K562 (cell line): ENCODE measurements around the gene ZMIZ1. TPM values are rescaled to one million over a fixed set of nuclear protein-coding genes. Genes with fewer than 3 reads are reported as not detected.

Experiments used
- ATF7 ChIP-seq: fragments of 450-650 bp; IDR thresholded peaks from 2 replicates; pipeline ENCODE4 v1.7.1; 2014; ENCODE audit warnings: mild to moderate bottlenecking, moderate library complexity
- CCNT2 ChIP-seq: IDR thresholded peaks from 2 replicates; pipeline ENCODE4 v1.6.1; 2011; ENCODE audit warnings: borderline replicate concordance, low read depth, mild to moderate bottlenecking, moderate library complexity, mixed read lengths, low read length; ENCODE audit not compliant: insufficient read length; ENCODE audit errors: extremely low read depth
- DMBX1 ChIP-seq: fragments of 250-450 bp; sonication (Bioruptor Pico); IDR thresholded peaks from 2 replicates; pipeline ENCODE4 v1.8.0; 2022; ENCODE audit warnings: inconsistent platforms, mild to moderate bottlenecking, moderate library complexity, borderline replicate concordance
- EP400 ChIP-seq: fragments of 450-650 bp; IDR thresholded peaks from 2 replicates; pipeline ENCODE4 v1.6.1; 2017; ENCODE audit warnings: antibody characterized with exemption, mild to moderate bottlenecking, moderate library complexity
- FOXK2 ChIP-seq, 2 experiments: fragments of 450-650 bp; IDR thresholded peaks in 1 of 2; conservative IDR thresholded peaks in 1 of 2; 2 replicates each; pipeline ENCODE4 v1.6.1; 2016; ENCODE audit warnings: low read depth in 2 of 2, mild to moderate bottlenecking in 1 of 2
- GABPA ChIP-seq: fragments of 200-800 bp; sonication (Bioruptor generic); conservative IDR thresholded peaks from 2 replicates; pipeline ENCODE4 v1.6.1; 2016; ENCODE audit warnings: low read depth, missing genetic modification characterization, missing compliant biosample characterization
- GATAD2B ChIP-seq: fragments of 450-650 bp; IDR thresholded peaks from 2 replicates; pipeline ENCODE4 v1.6.1; 2017; ENCODE audit warnings: mild to moderate bottlenecking, borderline replicate concordance
- HMG20A ChIP-seq: fragments of 450-650 bp; formaldehyde crosslinking; conservative IDR thresholded peaks from 2 replicates; pipeline ENCODE4 v1.4.0; 2020; ENCODE audit warnings: mild to moderate bottlenecking, mixed read lengths
- LARP7 ChIP-seq: fragments of 450-650 bp; IDR thresholded peaks from 2 replicates; pipeline ENCODE4 v1.6.1; 2016
- NCOA2 ChIP-seq, 2 experiments: fragments of 450-650 bp; IDR thresholded peaks; 2 replicates each; pipeline ENCODE4 v1.6.1; 2018; ENCODE audit warnings: mild to moderate bottlenecking in 2 of 2, moderate library complexity in 1 of 2; ENCODE audit not compliant: partially characterized antibody in 2 of 2
- SMAD1 ChIP-seq: fragments of 150-350 bp; IDR thresholded peaks from 2 replicates; pipeline ENCODE4 v1.6.1; 2014; ENCODE audit warnings: low read length, low read depth; ENCODE audit not compliant: partially characterized antibody
- SP2 ChIP-seq: IDR thresholded peaks from 2 replicates; pipeline ENCODE4 v1.6.1; 2011; ENCODE audit warnings: mild to moderate bottlenecking, low read depth, low read length, moderate library complexity; ENCODE audit not compliant: poor library complexity, severe bottlenecking; ENCODE audit errors: extremely low read depth
- ZBTB1 ChIP-seq: sonication (generic); formaldehyde crosslinking; IDR thresholded peaks from 2 replicates; pipeline ENCODE4 v1.8.1; 2023; ENCODE audit warnings: missing genetic modification reagents, low read depth, mild to moderate bottlenecking, borderline replicate concordance
- ZNF174 ChIP-seq: fragments of 250-450 bp; sonication (Bioruptor Pico); IDR thresholded peaks from 2 replicates; pipeline ENCODE4 v1.4.0; 2020; ENCODE audit warnings: mild to moderate bottlenecking
- ZNF184 ChIP-seq: sonication (generic); formaldehyde crosslinking; IDR thresholded peaks from 2 replicates; pipeline ENCODE4 v1.5.0; 2020; ENCODE audit warnings: missing genetic modification reagents
- ZNF551 ChIP-seq: fragments of 250-450 bp; sonication (Bioruptor Pico); IDR thresholded peaks from 2 replicates; pipeline ENCODE4 v1.5.0; 2021; ENCODE audit warnings: mild to moderate bottlenecking, moderate library complexity
- ZNF695 ChIP-seq: fragments of 450-650 bp; formaldehyde crosslinking; IDR thresholded peaks from 2 replicates; pipeline ENCODE4 v1.4.0; 2020; ENCODE audit warnings: mild to moderate bottlenecking, moderate library complexity
- polyA plus RNA-seq, 8 experiments: library from polyadenylated mRNA; depleted of rRNA in 4 of 8; stranded (reverse) in 5 of 8; unstranded in 3 of 8; fragments of >200 nt; fragmentation: Nextera tagmentation in 2 of 8; fragmentation: Illumina TruSeq in 1 of 8; extraction: Ambion mirVana in 2 of 8; extraction: Trizol in 1 of 8; gene quantifications; 2 replicates each; pipeline versions ENCODE4 v1.2.1 to v1.2.3, GENCODE V29; 2011 to 2014; ENCODE audit warnings: inconsistent platforms in 1 of 8, missing spikeins in 1 of 8
- total RNA-seq, 7 experiments: library from RNA; depleted of rRNA in 6 of 7; stranded (reverse); fragments of >200 nt in 6 of 7; fragmentation: Illumina TruSeq in 2 of 7; extraction: Trizol in 2 of 7; gene quantifications; 2 replicates each; pipeline versions ENCODE4 v1.2.1 to v1.2.3, GENCODE V29; 2011 to 2021; ENCODE audit warnings: low replicate concordance in 1 of 7
- TF ChIP-seq, protein P1 (sequence below): fragments of 250-450 bp; sonication (Bioruptor Pico); IDR thresholded peaks from 2 replicates; pipeline ENCODE4 v1.4.0; 2020; ENCODE audit warnings: mild to moderate bottlenecking
- TF ChIP-seq, protein P2 (sequence below): IDR thresholded peaks from 2 replicates; pipeline ENCODE4 v1.6.1; 2014; ENCODE audit warnings: antibody characterized with exemption
- TF ChIP-seq, protein P3 (sequence below): fragments of 250-450 bp; sonication (Bioruptor Pico); IDR thresholded peaks from 2 replicates; pipeline ENCODE4 v1.5.0; 2022; ENCODE audit warnings: mild to moderate bottlenecking
- TF ChIP-seq, protein P4 (sequence below): sonication (generic); formaldehyde crosslinking; IDR thresholded peaks from 2 replicates; pipeline ENCODE4 v1.8.0; 2023; ENCODE audit warnings: mild to moderate bottlenecking, missing genetic modification reagents

Gene ZMIZ1
- total and polyA plus RNA-seq, 9 of the 15 experiments (the other 6 are each of a cell fraction or from before 2014, with no cell fraction given) = 1.0 to 37.3 (median 4.3) TPM

DNA sequence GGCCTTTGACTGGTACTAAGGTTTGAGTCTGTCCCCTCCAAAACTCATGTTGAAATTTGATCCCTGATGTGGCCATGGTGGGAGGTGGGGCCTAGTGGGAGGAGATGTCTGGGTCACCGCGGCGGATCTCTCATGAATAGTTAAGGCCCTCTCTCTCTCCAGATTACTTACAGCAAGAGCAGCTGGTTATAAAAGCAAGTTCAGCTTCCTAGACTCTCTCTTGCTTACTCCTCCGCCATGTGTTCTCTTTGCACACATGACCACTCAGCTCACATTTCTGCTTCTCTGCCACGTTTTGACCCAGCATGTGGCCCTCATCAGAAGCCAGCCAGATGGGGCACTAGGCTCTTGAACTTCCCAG lies 29.9 kb upstream of the ZMIZ1 start (continued):
- TF ChIP-seq, protein P1, sequence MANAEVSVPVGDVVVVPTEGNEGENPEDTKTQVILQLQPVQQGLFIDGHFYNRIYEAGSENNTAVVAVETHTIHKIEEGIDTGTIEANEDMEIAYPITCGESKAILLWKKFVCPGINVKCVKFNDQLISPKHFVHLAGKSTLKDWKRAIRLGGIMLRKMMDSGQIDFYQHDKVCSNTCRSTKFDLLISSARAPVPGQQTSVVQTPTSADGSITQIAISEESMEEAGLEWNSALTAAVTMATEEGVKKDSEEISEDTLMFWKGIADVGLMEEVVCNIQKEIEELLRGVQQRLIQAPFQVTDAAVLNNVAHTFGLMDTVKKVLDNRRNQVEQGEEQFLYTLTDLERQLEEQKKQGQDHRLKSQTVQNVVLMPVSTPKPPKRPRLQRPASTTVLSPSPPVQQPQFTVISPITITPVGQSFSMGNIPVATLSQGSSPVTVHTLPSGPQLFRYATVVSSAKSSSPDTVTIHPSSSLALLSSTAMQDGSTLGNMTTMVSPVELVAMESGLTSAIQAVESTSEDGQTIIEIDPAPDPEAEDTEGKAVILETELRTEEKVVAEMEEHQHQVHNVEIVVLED (CRISPR knock-in tag) = no peak
- TF ChIP-seq ZNF184 (no peak), ZNF695 (CRISPR knock-in tag) (no peak), NCOA2 (IDR thresholded peaks at IDR 0.05; ENCODE audit: partially characterized antibody in 2 of 2) (no peak), HMG20A (CRISPR knock-in tag) (no peak), SP2 (no peak), DMBX1 (peak; percentile 11; the same call in 1 of the 2 replicates), GATAD2B (no peak), SMAD1 (no peak), LARP7 (no peak), GABPA (tag) (no peak), EP400 (peak; percentile 50; the same call in 1 of the 2 replicates), ATF7 (peak; percentile 14; the same call in 1 of the 2 replicates), CCNT2 (no peak), FOXK2 (conservative IDR thresholded peaks at IDR 0.05 in 1 of 2, IDR thresholded peaks at IDR 0.05 in 1 of 2; ENCODE audit: low read depth in 2 of 2) (no peak; a peak in 1 of 4 replicates), ZBTB1 (CRISPR knock-in tag) (no peak), ZNF551 (CRISPR knock-in tag) (no peak), ZNF174 (CRISPR knock-in tag) (no peak)
- TF ChIP-seq, protein P2, sequence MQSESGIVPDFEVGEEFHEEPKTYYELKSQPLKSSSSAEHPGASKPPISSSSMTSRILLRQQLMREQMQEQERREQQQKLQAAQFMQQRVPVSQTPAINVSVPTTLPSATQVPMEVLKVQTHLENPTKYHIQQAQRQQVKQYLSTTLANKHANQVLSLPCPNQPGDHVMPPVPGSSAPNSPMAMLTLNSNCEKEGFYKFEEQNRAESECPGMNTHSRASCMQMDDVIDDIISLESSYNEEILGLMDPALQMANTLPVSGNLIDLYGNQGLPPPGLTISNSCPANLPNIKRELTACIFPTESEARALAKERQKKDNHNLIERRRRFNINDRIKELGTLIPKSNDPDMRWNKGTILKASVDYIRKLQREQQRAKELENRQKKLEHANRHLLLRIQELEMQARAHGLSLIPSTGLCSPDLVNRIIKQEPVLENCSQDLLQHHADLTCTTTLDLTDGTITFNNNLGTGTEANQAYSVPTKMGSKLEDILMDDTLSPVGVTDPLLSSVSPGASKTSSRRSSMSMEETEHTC = no peak
- TF ChIP-seq, protein P3, sequence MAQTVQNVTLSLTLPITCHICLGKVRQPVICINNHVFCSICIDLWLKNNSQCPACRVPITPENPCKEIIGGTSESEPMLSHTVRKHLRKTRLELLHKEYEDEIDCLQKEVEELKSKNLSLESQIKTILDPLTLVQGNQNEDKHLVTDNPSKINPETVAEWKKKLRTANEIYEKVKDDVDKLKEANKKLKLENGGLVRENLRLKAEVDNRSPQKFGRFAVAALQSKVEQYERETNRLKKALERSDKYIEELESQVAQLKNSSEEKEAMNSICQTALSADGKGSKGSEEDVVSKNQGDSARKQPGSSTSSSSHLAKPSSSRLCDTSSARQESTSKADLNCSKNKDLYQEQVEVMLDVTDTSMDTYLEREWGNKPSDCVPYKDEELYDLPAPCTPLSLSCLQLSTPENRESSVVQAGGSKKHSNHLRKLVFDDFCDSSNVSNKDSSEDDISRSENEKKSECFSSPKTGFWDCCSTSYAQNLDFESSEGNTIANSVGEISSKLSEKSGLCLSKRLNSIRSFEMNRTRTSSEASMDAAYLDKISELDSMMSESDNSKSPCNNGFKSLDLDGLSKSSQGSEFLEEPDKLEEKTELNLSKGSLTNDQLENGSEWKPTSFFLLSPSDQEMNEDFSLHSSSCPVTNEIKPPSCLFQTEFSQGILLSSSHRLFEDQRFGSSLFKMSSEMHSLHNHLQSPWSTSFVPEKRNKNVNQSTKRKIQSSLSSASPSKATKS (CRISPR knock-in tag) = no peak
- TF ChIP-seq, protein P4, sequence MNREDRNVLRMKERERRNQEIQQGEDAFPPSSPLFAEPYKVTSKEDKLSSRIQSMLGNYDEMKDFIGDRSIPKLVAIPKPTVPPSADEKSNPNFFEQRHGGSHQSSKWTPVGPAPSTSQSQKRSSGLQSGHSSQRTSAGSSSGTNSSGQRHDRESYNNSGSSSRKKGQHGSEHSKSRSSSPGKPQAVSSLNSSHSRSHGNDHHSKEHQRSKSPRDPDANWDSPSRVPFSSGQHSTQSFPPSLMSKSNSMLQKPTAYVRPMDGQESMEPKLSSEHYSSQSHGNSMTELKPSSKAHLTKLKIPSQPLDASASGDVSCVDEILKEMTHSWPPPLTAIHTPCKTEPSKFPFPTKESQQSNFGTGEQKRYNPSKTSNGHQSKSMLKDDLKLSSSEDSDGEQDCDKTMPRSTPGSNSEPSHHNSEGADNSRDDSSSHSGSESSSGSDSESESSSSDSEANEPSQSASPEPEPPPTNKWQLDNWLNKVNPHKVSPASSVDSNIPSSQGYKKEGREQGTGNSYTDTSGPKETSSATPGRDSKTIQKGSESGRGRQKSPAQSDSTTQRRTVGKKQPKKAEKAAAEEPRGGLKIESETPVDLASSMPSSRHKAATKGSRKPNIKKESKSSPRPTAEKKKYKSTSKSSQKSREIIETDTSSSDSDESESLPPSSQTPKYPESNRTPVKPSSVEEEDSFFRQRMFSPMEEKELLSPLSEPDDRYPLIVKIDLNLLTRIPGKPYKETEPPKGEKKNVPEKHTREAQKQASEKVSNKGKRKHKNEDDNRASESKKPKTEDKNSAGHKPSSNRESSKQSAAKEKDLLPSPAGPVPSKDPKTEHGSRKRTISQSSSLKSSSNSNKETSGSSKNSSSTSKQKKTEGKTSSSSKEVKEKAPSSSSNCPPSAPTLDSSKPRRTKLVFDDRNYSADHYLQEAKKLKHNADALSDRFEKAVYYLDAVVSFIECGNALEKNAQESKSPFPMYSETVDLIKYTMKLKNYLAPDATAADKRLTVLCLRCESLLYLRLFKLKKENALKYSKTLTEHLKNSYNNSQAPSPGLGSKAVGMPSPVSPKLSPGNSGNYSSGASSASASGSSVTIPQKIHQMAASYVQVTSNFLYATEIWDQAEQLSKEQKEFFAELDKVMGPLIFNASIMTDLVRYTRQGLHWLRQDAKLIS (CRISPR knock-in tag) = no peak
